GM12878 (cell line): ENCODE results near the gene GALC. TPM values are rescaled to one million over a fixed set of nuclear protein-coding genes. Genes with fewer than 3 reads are reported as not detected.

Source experiments
- ATF7 ChIP-seq: fragments of 450-650 bp; IDR thresholded peaks from 2 replicates; pipeline ENCODE4 v1.6.1; 2016; ENCODE audit warnings: low read depth, mild to moderate bottlenecking
- BHLHE40 ChIP-seq, 2 experiments: fragments of 450-650 bp in 1 of 2; IDR thresholded peaks; 2 replicates each; pipeline ENCODE4 v1.6.1; 2011 to 2017; ENCODE audit warnings: low read depth in 2 of 2, borderline replicate concordance in 1 of 2, improper control_type of control experiment in 1 of 2, low read length in 1 of 2, mild to moderate bottlenecking in 1 of 2
- CBFB ChIP-seq: IDR thresholded peaks from 2 replicates; pipeline ENCODE4 v1.6.1; 2016; ENCODE audit warnings: antibody characterized with exemption, low read depth
- CUX1 ChIP-seq: IDR thresholded peaks from 2 replicates; pipeline ENCODE4 v1.6.1; 2012; ENCODE audit warnings: improper control_type of control experiment, low read depth, low read length; ENCODE audit not compliant: insufficient replicate concordance
- MLLT1 ChIP-seq: fragments of 450-650 bp; IDR thresholded peaks from 2 replicates; pipeline ENCODE4 v1.6.1; 2016; ENCODE audit warnings: mild to moderate bottlenecking
- MXI1 ChIP-seq: fragments of 150-350 bp; IDR thresholded peaks from 2 replicates; pipeline ENCODE4 v1.6.1; 2011; ENCODE audit warnings: low read depth, mild to moderate bottlenecking, inconsistent platforms, low read length, improper control_type of control experiment
- NFIC ChIP-seq: IDR thresholded peaks from 2 replicates; pipeline ENCODE4 v1.6.1; 2012; ENCODE audit warnings: low read depth, mild to moderate bottlenecking, inconsistent platforms, low read length, moderate library complexity
- NFYB ChIP-seq: IDR thresholded peaks from 2 replicates; pipeline ENCODE4 v1.6.1; 2011; ENCODE audit warnings: low read depth, mild to moderate bottlenecking, low read length, improper control_type of control experiment, moderate library complexity; ENCODE audit not compliant: insufficient read depth
- POLR2A ChIP-seq: IDR thresholded peaks from 2 replicates; pipeline ENCODE4 v1.6.1; 2011; ENCODE audit warnings: low read depth, mild to moderate bottlenecking, low read length
- SMAD5 ChIP-seq: IDR thresholded peaks from 2 replicates; pipeline ENCODE4 v1.6.1; 2016; ENCODE audit warnings: antibody characterized with exemption, low read depth
- TAF1 ChIP-seq: IDR thresholded peaks from 2 replicates; pipeline ENCODE4 v1.6.1; 2011; ENCODE audit warnings: mild to moderate bottlenecking, low read depth, low read length, borderline replicate concordance
- YBX1 ChIP-seq: fragments of 450-650 bp; IDR thresholded peaks from 2 replicates; pipeline ENCODE4 v1.6.1; 2016; ENCODE audit warnings: antibody characterized with exemption
- ZBTB11 ChIP-seq: fragments of 450-650 bp; formaldehyde crosslinking; IDR thresholded peaks from 2 replicates; pipeline ENCODE4 v1.5.0; 2022; ENCODE audit warnings: mild to moderate bottlenecking, missing genetic modification characterization
- ZNF274 ChIP-seq: IDR thresholded peaks from one replicate; pipeline ENCODE4 v1.8.0; 2011; ENCODE audit not compliant: insufficient read length, insufficient read depth
- ZNF687 ChIP-seq: fragments of 450-650 bp; IDR thresholded peaks from 2 replicates; pipeline ENCODE4 v1.6.1; 2017; ENCODE audit warnings: mild to moderate bottlenecking, moderate library complexity
- polyA plus RNA-seq, 11 experiments: library from polyadenylated mRNA; depleted of rRNA in 4 of 11; unstranded in 6 of 11; stranded (reverse) in 5 of 11; fragments of >200 nt; fragmentation: Nextera tagmentation in 4 of 11; fragmentation: Illumina TruSeq in 1 of 11; extraction: Ambion mirVana in 4 of 11; extraction: Trizol in 1 of 11; gene quantifications; 1 replicate in 1 of 11; 2 replicates in 10 of 11; pipeline versions ENCODE4 v1.2.1 to v1.2.3, GENCODE V29; 2011 to 2016; ENCODE audit warnings: inconsistent platforms in 2 of 11, missing spikeins in 2 of 11, low read depth in 1 of 11
- total RNA-seq, 4 experiments: library from RNA; depleted of rRNA in 3 of 4; stranded (reverse); fragments of >200 nt in 3 of 4; fragmentation: Illumina TruSeq in 1 of 4; extraction: Trizol in 1 of 4; gene quantifications; 2 replicates each; pipeline versions ENCODE4 v1.2.1 to v1.2.3, GENCODE V29; 2013 to 2021

Gene GALC
- total and polyA plus RNA-seq, 10 of the 15 experiments (the other 5 are each of a cell fraction or from before 2014, with no cell fraction given), result 1.3 to 14.0 (median 4.5) TPM

GRCh38 chr14:88005050-88005481, 12.1 kb upstream of the GALC start, which contains the start of gene GPR65 (continued):
- TF ChIP-seq MLLT1 (peak; percentile 50), ATF7 (0 out of 2 replicates have a peak, but pooled peaks have one; percentile 13), TAF1 (peak; percentile 79), YBX1 (no peak), NFIC (peak; percentile 18; the same call in 1 of the 2 replicates), SMAD5 (0 out of 2 replicates have a peak, but pooled peaks have one; percentile 35), ZBTB11 (no peak), BHLHE40 (IDR thresholded peaks at IDR 0.05; ENCODE audit: borderline replicate concordance in 1 of 2, low read depth in 2 of 2, low read length in 1 of 2) (no peak), ZNF274 (no peak), CUX1 (peak; percentile 23), POLR2A (peak; percentile 57), CBFB (0 out of 2 replicates have a peak, but pooled peaks have one; percentile 56), MXI1 (peak; percentile 88), NFYB (peak; percentile 47; the same call in 1 of the 2 replicates), ZNF687 (peak; percentile 82; the same call in 1 of the 2 replicates)
